ENCODE data around the gene TNRC6C.

The TNRC6C gene

GRCh38 chr17:78095035-78095434 lies 136.5 kb downstream of the TNRC6C start:
- no peak for TF ChIP-seq CTCF (IDR thresholded peaks at IDR 0.05)
- Histone ChIP-seq H3K4me3 (no peak overlapping the region), H3K27ac (no peak overlapping the region)
- DNase-seq (ENCODE audit: low spot score), result no peak

- TF ChIP-seq CTCF (IDR thresholded peaks at IDR 0.05), result no peak
- H3K27ac ChIP-seq, result no peak overlapping the region
- no peak overlapping the region for H3K4me3 ChIP-seq
- DNase-seq (ENCODE audit: low spot score), result no peak
Measured at GRCh38 chr17:78096093-78096492, 137.6 kb downstream of the TNRC6C start.

GRCh38 chr17:78101112-78101511 lies 142.6 kb downstream of the TNRC6C start:
- TF ChIP-seq CTCF (IDR thresholded peaks at IDR 0.05), result no peak
- Histone ChIP-seq H3K4me3 (no peak overlapping the region), H3K27ac (no peak overlapping the region)
- DNase-seq (ENCODE audit: low spot score), result no peak

- TF ChIP-seq CTCF (IDR thresholded peaks at IDR 0.05), result no peak
- H3K4me3 ChIP-seq, result no peak overlapping the region
- no peak for DNase-seq (ENCODE audit: low spot score)
- H3K27ac ChIP-seq, result no peak overlapping the region
Measured at GRCh38 chr17:78101542-78101941, 143.0 kb downstream of the TNRC6C start.

- DNase-seq (ENCODE audit: low spot score), result no peak
- Histone ChIP-seq H3K27ac (no peak overlapping the region), H3K4me3 (no peak overlapping the region)
- no peak for TF ChIP-seq CTCF (IDR thresholded peaks at IDR 0.05)
Measured at GRCh38 chr17:78103311-78103710, 144.8 kb downstream of the TNRC6C start.

- DNase-seq (ENCODE audit: low spot score), result no peak
- no peak for TF ChIP-seq CTCF (IDR thresholded peaks at IDR 0.05)
Measured at GRCh38 chr17:78104540-78104941, 146.0 kb downstream of the TNRC6C start.

GRCh38 chr17:78105101-78105500 lies 146.6 kb downstream of the TNRC6C start:
- TF ChIP-seq CTCF (IDR thresholded peaks at IDR 0.05), result no peak
- Histone ChIP-seq H3K27ac (no peak overlapping the region), H3K4me3 (no peak overlapping the region)
- DNase-seq (ENCODE audit: low spot score), result no peak

More at GRCh38 chr17:78104540-78104941, 146.0 kb downstream of the TNRC6C start:
- no peak overlapping the region for H3K4me3 ChIP-seq
- H3K27ac ChIP-seq, result no peak overlapping the region

Data from coronary artery (tissue), 2 donors.